ENCODE measurements around the gene TOR3A.
"Not testable (repeated sequence)": the region's sequence is repeated elsewhere in the genome, so short reads cannot be mapped to it uniquely, and the experiment has no call there.

Gene TOR3A

GRCh38 chr1:179115181-179115580, 33.3 kb downstream of the TOR3A start:
- no peak for DNase-seq

GRCh38 chr1:179119513-179119912, 37.6 kb downstream of the TOR3A start:
- DNase-seq = no peak

GRCh38 chr1:179120736-179121135, 38.9 kb downstream of the TOR3A start:
- no peak for DNase-seq

DNA sequence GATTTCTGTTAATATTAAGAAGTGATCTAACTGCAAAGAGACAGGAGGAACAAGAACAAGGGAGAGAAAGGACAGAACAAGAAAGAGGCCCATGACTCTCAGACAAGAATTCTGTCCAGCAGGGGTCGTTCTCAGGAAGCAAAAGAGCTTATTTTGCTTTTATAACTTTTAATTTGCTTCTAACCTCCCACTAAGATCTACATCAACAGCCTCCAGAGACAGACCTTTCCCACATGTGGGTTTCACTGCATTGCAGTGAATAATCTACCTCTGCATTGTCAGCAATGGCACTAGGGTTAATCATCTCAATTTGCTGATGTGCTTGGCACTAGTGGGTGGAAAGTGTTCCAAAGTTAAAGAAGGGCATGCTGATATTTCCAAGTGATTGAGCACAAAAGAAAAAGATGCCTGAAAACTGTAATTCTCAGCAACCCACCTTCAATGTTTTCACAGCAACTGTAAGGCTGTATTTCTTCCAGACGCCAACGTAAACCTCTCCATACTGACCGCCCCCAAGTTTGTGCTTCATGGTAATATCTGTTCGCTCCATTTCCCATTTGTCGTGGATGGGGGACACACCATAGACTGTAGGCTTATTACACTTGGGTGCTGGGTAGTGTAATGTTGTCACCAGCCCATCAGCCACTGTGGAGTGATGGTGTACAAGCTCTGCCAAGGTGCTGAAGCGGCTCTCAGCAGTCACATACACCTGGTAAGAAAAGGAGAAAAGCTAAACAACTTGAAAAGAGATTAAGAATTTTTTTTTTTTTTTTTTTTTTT, 39.5 kb downstream of the TOR3A start:
- no peak for DNase-seq

DNA sequence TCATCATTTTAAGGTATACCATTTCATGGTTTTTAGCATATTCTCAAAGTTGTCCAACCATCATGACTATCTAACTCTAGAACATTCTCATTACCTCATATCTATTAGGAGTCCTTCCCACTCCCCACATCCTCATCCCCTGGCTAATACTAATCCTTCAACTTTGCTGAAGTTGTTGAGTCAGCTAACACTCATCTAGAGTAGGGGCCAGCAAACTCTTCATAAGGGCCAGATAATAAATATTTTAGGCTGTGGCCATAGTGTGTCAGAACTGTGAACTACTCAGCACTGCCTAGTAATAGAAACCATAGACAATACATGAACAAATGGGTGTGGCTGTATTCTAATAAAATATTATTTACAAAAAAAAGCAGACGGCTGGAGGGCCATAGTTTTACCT, 43.0 kb downstream of the TOR3A start:
- no peak for DNase-seq

GRCh38 chr1:179126338-179127060, 44.6 kb downstream of the TOR3A start:
- no peak for DNase-seq

- no peak for DNase-seq
Measured at GRCh38 chr1:179127163-179127895, 45.5 kb downstream of the TOR3A start.

- DNase-seq = no peak
Measured at GRCh38 chr1:179128520-179128919, 46.6 kb downstream of the TOR3A start.

GRCh38 chr1:179129702-179130473, 48.0 kb downstream of the TOR3A start:
- no peak for DNase-seq

- not testable (repeated sequence) for DNase-seq
Measured at GRCh38 chr1:179135168-179135567, 53.3 kb downstream of the TOR3A start.

GRCh38 chr1:179135707-179136106, 53.8 kb downstream of the TOR3A start:
- DNase-seq = not testable (repeated sequence)

GRCh38 chr1:179137617-179138255, 55.9 kb downstream of the TOR3A start:
- no peak for DNase-seq

DNA sequence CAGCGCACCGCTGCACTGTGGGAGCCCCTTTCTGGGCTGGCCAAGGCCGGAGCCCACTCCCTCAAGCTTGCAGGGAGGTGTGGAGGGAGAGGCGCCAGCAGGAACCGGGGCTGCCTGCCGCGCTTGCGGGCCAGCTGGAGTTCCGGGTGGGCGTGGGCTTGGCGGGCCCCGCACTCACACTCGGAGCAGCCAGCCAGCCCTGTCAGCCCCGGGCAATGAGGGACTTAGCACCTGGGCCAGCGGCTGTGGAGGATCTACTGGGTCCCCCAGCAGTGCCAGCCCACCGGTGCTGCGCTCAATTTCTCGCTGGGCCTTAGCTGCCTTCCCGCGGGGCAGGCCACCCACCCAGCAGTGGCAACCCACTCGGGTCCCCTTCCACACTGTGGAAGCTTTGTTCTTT, 56.9 kb downstream of the TOR3A start:
- DNase-seq = not testable (repeated sequence)

DNA sequence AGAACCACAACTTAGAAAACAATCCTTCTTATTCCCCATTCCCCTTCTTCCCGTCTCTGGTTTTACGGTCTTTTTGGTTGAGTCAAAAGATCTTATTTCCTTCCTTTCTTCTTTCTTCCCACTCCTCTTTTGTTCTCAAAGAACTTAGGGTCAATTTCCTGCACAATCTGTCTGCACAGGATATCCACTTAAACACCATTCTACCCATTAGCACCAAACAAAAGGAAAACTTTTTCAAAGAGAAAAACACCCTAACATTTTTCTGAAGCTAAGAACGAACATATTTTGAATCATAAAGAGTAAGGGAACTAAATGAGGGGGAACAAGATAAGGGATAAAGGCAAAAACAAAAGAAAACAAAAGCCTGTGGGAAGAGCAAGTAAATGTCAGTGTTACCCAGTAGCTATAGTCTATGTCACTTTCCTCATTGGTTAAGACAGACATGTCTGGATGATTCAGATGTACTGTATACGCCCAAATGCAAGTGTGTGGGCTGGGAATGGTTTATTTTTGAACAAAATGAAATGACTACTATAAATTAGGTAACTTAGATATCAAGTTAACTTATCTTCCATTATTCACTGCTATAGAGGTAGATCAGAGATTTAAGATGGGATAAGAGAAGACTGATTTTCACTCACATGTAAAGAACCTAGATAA, 59.9 kb downstream of the TOR3A start:
- DNase-seq = no peak

DNA sequence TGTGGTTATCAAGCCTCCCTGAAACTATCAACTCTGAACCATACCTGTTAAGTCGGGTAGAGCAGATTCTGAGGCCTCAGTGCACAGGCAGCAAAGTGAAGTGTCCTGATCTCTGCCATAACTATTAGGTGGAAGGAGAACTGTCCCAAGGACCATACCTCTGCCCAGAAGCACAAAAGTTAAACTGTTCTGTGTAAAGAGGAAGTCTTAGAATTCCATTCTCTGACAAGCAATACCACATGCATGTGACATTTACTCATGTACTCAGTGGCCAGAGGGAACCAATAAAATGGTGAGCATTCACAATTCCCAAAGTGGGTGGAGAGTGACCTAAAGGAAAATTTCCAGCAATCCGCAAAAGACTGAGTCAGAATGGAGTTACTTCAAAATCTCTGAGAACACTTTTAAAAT, 61.0 kb downstream of the TOR3A start:
- DNase-seq = no peak

- DNase-seq = no peak
Measured at GRCh38 chr1:179143322-179143721, 61.5 kb downstream of the TOR3A start.

DNA sequence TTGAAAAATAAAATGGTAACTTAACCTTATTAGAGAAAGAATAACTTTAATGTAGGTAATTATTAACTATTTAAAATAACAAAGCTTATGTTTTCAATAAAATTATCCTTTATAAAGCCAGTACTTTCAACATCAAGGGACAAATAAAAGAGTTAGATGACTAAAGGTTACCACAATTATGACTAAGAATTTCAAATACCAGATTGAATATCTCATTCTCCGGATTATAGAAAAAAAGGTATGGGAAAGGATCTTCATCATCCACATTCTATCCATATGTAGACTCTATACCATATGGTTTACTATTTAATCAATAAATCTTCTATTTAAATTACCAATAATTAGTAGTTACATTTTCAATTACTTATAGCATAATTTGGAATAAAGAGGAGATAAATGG, 62.8 kb downstream of the TOR3A start:
- DNase-seq = no peak

DNA sequence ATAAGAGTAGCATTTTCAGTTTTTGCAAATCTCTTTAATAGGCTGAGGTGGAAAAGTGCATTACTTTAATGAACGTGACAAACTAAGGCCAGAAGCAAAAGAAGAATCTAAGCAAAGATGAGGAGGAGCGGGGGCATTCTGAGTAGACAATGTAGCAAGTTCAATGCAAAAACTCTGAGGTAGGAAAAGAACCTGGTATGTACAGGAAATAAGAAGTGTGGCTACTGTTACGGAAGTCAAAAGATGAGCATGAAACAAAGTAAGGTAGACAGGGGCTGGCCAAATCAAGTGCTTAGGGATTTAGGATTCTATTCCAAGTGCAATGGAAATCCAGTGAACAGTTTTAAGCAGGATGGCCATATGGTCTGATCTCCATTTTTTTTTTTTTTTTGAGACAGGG, 63.7 kb downstream of the TOR3A start:
- no peak for DNase-seq
